AG09319 (cell line): ENCODE measurements around the gene CASP10.

Experiments
- DNase-seq: peaks from one replicate; pipeline ENCODE4 v3.0.0-alpha.2; 2010; ENCODE audit warnings: low read depth; ENCODE audit errors: extremely low read depth
- TF ChIP-seq, protein P1 (sequence below): IDR thresholded peaks from 2 replicates; pipeline ENCODE4 v1.5.1; 2011; ENCODE audit warnings: low read depth, mild to moderate bottlenecking, inconsistent platforms, low read length, moderate library complexity

The CASP10 gene

DNA sequence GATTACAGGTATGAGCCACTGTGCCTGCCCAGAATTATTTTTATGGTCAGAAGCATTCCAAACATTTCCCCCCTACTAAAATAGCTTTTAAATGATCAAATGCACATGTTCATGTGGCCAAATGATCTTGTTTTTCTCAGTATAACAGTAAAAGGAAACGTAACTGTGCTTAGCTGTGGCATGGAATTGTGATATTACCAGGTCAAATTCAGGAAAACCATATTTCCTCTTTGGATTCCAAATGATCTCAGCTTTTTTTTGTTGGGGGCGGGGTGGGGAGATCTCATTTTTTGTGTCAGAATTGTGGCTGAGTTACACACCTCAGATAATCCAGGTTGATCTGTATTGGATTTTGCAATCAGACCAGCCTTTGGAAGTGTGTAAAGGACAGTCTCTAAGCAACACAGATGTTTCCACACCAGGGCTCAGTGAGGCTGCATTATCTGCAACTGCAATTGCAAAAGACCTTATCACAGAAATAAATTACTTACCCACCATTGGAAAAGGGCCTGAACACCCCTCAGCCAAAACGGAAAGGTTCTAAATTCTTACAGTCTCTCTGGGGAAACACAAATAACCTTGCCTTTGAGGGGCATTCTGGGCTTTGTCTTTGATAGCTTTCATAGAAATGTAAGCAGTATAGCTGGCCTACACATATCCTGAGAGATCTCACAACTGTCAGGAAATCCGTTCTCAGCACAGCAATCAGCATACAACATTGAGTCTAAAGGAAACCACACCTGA is 8.4 kb downstream of the CASP10 start:
- TF ChIP-seq, protein P1, sequence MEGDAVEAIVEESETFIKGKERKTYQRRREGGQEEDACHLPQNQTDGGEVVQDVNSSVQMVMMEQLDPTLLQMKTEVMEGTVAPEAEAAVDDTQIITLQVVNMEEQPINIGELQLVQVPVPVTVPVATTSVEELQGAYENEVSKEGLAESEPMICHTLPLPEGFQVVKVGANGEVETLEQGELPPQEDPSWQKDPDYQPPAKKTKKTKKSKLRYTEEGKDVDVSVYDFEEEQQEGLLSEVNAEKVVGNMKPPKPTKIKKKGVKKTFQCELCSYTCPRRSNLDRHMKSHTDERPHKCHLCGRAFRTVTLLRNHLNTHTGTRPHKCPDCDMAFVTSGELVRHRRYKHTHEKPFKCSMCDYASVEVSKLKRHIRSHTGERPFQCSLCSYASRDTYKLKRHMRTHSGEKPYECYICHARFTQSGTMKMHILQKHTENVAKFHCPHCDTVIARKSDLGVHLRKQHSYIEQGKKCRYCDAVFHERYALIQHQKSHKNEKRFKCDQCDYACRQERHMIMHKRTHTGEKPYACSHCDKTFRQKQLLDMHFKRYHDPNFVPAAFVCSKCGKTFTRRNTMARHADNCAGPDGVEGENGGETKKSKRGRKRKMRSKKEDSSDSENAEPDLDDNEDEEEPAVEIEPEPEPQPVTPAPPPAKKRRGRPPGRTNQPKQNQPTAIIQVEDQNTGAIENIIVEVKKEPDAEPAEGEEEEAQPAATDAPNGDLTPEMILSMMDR: no peak
- no peak for DNase-seq

DNA sequence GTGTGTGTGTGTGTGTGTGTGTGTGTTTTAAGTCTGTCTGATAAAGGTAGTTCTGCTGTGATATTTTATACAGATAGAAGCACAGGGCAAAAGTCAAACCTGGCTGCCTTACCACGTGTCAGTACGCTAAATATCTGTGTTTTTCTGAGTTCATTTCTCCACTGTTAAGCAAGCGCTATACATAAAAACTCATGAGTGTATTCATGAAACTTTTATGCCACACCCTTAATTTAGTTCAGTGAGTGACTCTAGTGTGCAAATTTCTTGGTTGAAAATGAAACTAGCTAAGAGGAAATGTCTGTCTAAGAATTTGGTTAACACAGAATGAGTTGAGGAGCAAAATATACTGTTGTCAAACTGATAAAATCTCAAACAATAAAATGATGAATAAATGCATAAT is 11.2 kb downstream of the CASP10 start:
- DNase-seq: no peak
- TF ChIP-seq, protein P1: no peak

DNA sequence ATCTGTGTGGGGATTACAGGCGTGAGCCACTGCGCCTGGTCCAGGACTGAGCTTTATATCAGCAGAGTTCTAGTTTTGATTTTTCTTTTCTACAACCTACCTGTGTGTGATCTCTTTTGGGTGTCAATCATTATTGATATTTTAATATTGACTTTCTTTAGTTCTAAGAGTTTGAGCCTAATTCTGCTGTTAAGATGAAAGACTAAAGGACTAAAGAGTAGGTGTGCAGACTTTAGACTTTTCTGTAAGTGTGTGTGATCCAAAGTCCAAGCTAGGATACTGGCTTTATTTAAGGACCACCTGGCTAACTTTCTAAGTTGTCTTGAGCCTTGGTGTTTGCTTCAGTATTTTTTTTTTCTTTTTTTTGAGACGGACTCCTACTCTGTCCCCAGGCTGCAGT is 12.4 kb downstream of the CASP10 start:
- no peak for DNase-seq

DNA sequence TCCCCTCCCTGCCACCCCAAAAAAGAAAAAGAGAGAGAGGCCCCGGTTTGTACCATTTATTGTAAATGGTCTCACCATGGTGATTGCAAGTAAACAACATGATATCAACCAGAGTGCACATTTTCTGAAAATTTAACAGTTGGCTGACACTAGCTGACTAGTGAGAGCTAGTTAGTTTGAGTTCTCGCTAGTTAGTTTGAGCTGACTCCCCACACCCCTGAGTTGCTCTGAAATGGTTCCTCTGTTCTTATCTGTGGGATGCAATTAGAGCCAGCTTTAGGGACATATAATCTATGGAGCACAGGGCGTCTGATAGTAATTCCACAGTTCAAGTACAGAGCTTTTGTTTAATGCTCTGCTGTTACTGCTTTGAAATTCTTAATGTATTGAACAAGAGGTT is 13.1 kb downstream of the CASP10 start:
- DNase-seq: no peak

More for the DNA sequence above, 12.4 kb downstream of the CASP10 start:
- TF ChIP-seq, protein P1: no peak

DNA sequence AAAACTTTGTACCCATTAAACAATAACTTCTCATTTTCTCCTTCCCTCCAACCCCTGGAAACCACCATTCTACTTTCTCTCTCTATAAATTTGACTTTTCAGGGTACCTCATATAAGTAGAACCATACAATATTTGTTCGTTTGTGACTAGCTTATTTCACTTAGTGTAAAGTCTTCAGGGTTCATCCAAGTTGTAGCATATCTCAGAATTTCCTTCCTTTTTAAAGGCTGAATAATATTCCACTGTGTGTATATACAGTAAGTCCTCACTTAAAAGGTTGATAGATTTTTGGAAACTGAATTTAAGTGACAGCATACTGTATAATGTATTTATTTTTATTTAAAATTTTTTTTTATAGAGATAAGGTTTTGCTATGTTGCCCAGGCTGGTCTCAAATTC is 13.9 kb downstream of the CASP10 start:
- DNase-seq: no peak
- TF ChIP-seq, protein P1: no peak

More for the DNA sequence above, 13.1 kb downstream of the CASP10 start:
- TF ChIP-seq, protein P1: no peak

DNA sequence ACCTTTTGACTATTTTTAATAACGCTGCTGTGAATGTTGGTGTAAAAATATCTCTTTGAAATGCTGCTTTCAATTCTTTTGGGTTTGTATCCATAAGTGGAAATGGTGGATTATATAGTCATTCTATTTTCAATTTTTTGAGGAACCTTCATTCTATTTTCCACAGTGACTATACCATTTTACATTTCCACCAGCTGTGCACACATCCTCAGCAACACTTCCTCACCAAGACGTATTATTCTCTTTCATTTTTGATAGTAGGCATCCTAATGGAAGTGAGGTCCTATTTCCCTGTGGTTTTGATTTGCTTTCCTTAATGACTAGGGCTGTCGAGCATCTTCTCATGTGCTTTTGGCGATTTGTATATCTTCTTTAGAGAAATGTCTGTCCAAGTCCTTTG is 14.8 kb downstream of the CASP10 start:
- DNase-seq: no peak
- TF ChIP-seq, protein P1: no peak

DNA sequence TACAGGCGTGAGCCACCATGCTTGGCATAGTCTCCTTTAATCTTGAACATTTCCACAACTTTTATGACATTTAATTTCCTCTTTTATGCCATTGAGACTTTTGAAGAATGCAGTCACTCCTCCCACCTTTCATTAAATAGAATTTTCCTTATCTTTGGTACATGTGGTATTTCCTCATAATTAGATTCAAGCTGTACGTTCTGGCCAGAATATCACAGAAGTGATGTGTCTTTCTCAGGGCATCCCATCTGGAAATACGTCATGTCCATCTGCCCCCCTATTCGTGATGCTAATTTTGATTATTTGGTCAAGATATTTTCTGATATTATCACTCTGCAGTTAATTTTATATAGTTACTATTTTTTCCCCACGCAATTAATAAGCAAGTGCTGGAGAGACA is 16.9 kb downstream of the CASP10 start:
- no peak for DNase-seq
- TF ChIP-seq, protein P1: no peak
